HEK293 (cell line): ENCODE measurements around the gene COL19A1.
"Not testable (repeated sequence)": the region's sequence is repeated elsewhere in the genome, so short reads cannot be mapped to it uniquely, and the experiment has no call there.

Experiments
- BCL11A ChIP-seq: fragments of 450-650 bp; formaldehyde crosslinking; IDR thresholded peaks from 2 replicates; pipeline ENCODE4 v1.5.1; 2016; ENCODE audit warnings: low read depth, missing biosample characterization, missing genetic modification characterization
- CTCF ChIP-seq: fragments of 450-650 bp; formaldehyde crosslinking; IDR thresholded peaks from 2 replicates; pipeline ENCODE4 v1.5.1; 2016; ENCODE audit warnings: missing biosample characterization, missing genetic modification characterization
- KLF16 ChIP-seq: fragments of 450-650 bp; formaldehyde crosslinking; IDR thresholded peaks from 2 replicates; pipeline ENCODE4 v1.5.1; 2017; ENCODE audit warnings: missing biosample characterization, missing genetic modification characterization
- PATZ1 ChIP-seq: fragments of 450-650 bp; formaldehyde crosslinking; IDR thresholded peaks from 2 replicates; pipeline ENCODE4 v1.5.1; 2016; ENCODE audit warnings: missing biosample characterization, missing genetic modification characterization
- REPIN1 ChIP-seq: fragments of 450-650 bp; formaldehyde crosslinking; IDR thresholded peaks from 2 replicates; pipeline ENCODE4 v1.5.1; 2017; ENCODE audit warnings: missing biosample characterization, missing genetic modification characterization, low read depth
- ZFP3 ChIP-seq: fragments of 450-650 bp; formaldehyde crosslinking; IDR thresholded peaks from 2 replicates; pipeline ENCODE4 v1.5.1; 2016; ENCODE audit warnings: low read depth, missing biosample characterization, missing genetic modification characterization
- ZFP41 ChIP-seq: fragments of 450-650 bp; formaldehyde crosslinking; IDR thresholded peaks from 2 replicates; pipeline ENCODE4 v1.5.1; 2016; ENCODE audit warnings: missing biosample characterization, missing genetic modification characterization, borderline replicate concordance
- ZNF266 ChIP-seq: fragments of 450-650 bp; formaldehyde crosslinking; IDR thresholded peaks from 2 replicates; pipeline ENCODE4 v1.5.1; 2016; ENCODE audit warnings: missing biosample characterization, missing genetic modification characterization, low read depth

- TF ChIP-seq PATZ1; KLF16; CTCF; ZNF266 (tag by site-specific recombination); ZFP41 (tag by site-specific recombination); ZFP3 (tag by site-specific recombination); BCL11A; REPIN1 (tag by site-specific recombination): not testable (repeated sequence)
Measured at GRCh38 chr6:70010339-70010738, 144.0 kb downstream of the COL19A1 start.
